C4-2B (cell line): ENCODE data around the gene NEUROD6.

Experiments
- ZFX ChIP-seq: fragments of 450-650 bp; IDR thresholded peaks from 2 replicates; pipeline ENCODE4 v1.6.1; 2017
- TF ChIP-seq, protein P1 (sequence below): fragments of 450-650 bp; conservative IDR thresholded peaks from 2 replicates; pipeline ENCODE4 v1.5.1; 2017; ENCODE audit warnings: mild to moderate bottlenecking

DNA sequence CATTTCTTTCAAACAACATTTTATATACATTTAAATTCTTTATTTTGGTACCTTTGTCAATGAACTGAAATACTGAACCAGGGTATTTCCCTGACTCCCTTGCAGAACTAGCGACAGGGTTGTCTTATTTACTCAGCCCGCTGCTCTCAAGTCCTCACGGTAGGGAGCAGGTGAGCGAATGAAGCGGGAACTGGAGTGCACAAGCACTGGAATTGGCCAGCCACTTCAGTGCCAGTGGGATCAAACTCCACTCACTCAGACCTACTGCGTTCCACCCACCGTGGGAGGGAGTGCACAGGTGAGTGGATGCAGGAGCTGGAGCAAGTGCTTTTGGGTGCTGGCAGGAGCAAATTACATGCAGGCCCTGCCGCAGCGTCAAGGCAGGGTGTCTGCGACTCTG, 28.1 kb upstream of the NEUROD6 start:
- TF ChIP-seq, protein P1, sequence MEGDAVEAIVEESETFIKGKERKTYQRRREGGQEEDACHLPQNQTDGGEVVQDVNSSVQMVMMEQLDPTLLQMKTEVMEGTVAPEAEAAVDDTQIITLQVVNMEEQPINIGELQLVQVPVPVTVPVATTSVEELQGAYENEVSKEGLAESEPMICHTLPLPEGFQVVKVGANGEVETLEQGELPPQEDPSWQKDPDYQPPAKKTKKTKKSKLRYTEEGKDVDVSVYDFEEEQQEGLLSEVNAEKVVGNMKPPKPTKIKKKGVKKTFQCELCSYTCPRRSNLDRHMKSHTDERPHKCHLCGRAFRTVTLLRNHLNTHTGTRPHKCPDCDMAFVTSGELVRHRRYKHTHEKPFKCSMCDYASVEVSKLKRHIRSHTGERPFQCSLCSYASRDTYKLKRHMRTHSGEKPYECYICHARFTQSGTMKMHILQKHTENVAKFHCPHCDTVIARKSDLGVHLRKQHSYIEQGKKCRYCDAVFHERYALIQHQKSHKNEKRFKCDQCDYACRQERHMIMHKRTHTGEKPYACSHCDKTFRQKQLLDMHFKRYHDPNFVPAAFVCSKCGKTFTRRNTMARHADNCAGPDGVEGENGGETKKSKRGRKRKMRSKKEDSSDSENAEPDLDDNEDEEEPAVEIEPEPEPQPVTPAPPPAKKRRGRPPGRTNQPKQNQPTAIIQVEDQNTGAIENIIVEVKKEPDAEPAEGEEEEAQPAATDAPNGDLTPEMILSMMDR, result no peak
- no peak for TF ChIP-seq ZFX
